Central memory CD8-positive, alpha-beta T cell (primary cell): ENCODE measurements around the gene GTF2A1L.

Experiments
- ATAC-seq: fragments of 150-1000 bp; cut with Tn5 transposase; replicated peaks from 2 replicates; pipeline ENCODE4 v1.10.0; 2022; ENCODE audit warnings: mild to moderate bottlenecking, moderate FRiP score, moderate number of reproducible peaks; ENCODE audit not compliant: poor library complexity, severe bottlenecking; ENCODE audit errors: extremely low read depth
- DNase-seq, 2 donors: peaks; one replicate each; pipeline ENCODE4 v3.0.0; 2021; ENCODE audit warnings: low spot score in 2 of 2
- H3K27ac Mint-ChIP-seq: one replicate; pipeline ENCODE4 v1.8.0; 2022; ENCODE audit warnings: low read depth, mild to moderate bottlenecking, moderate library complexity, mixed read lengths
- H3K27me3 Mint-ChIP-seq: one replicate; pipeline ENCODE4 v1.8.0; 2022; ENCODE audit warnings: mixed read lengths
- H3K36me3 Mint-ChIP-seq: one replicate; pipeline ENCODE4 v1.8.0; 2022; ENCODE audit warnings: mild to moderate bottlenecking, moderate library complexity, mixed read lengths; ENCODE audit not compliant: insufficient read depth
- H3K4me1 Mint-ChIP-seq: one replicate; pipeline ENCODE4 v1.8.0; 2022; ENCODE audit warnings: mixed read lengths
- H3K4me3 Mint-ChIP-seq: one replicate; pipeline ENCODE4 v1.8.0; 2022; ENCODE audit warnings: mild to moderate bottlenecking, moderate library complexity, mixed read lengths
- H3K9me3 Mint-ChIP-seq: one replicate; pipeline ENCODE4 v1.8.0; 2022; ENCODE audit warnings: mixed read lengths

The GTF2A1L gene

GRCh38 chr2:48728840-48729239, 111.2 kb downstream of the GTF2A1L start:
- Mint-ChIP-seq H3K36me3 (no peaks in the 10 kb centered on the region), H3K27me3 (no peaks in the 10 kb centered on the region)
- no peak for DNase-seq

More at GRCh38 chr2:48728840-48729239, 111.2 kb downstream of the GTF2A1L start:
- Mint-ChIP-seq H3K4me1 (no peaks in the 10 kb centered on the region), H3K4me3 (no peak overlapping the region), H3K27ac (no peak overlapping the region), H3K9me3 (no peaks in the 10 kb centered on the region)
- ATAC-seq = no peak
